Measurements from ENCODE around the gene S100A1.

GRCh38 chr1:153643816-153644215 is 15.6 kb downstream of the S100A1 start:
- TF ChIP-seq CTCF (CRISPR knock-in tag; IDR thresholded peaks at IDR 0.05) (no peak), ZNF746 (CRISPR knock-in tag; IDR thresholded peaks at IDR 0.05) (no peak), THAP7 (CRISPR knock-in tag; IDR thresholded peaks at IDR 0.05) (no peak), SRSF1 (optimal IDR thresholded peaks at IDR 0.05; ENCODE audit: low read depth, low read length) (no peak), RFX5 (IDR thresholded peaks at IDR 0.05; ENCODE audit: low read depth, low read length) (no peak), ZFX (CRISPR knock-in tag; IDR thresholded peaks at IDR 0.05; ENCODE audit: low read depth) (no peak), EZH2 (conservative IDR thresholded peaks at IDR 0.05; ENCODE audit: low read depth, low read length) (no peak), SRSF9 (IDR thresholded peaks at IDR 0.05; ENCODE audit: borderline replicate concordance, insufficient read depth, low read depth, low read length, poor library complexity, severe bottlenecking) (no peak), TAF1 (CRISPR knock-in tag; IDR thresholded peaks at IDR 0.05) (no peak), PRDM10 (CRISPR knock-in tag; IDR thresholded peaks at IDR 0.05; ENCODE audit: low read depth) (no peak), GMEB2 (CRISPR knock-in tag; IDR thresholded peaks at IDR 0.05; ENCODE audit: low read depth) (no peak)
